Pancreas (tissue), 10 donors: ENCODE results near the gene TUBB6. TPM values are rescaled to one million over a fixed set of nuclear protein-coding genes. Genes with fewer than 3 reads are reported as not detected.

ENCODE experiments used
- ATAC-seq, 4 donors: fragments of 200-7000 bp; cut with Tn5 transposase; one replicate each; pipeline versions ENCODE4 v1.8.0 to v1.9.1; 2020; ENCODE audit warnings: mild to moderate bottlenecking in 4 of 4, moderate library complexity in 4 of 4
- DNase-seq, 6 donors: peaks; one replicate each; pipeline ENCODE4 v3.0.0-alpha.2; 2020
- FAIRE-seq: peaks from 2 replicates; lab custom pipeline; 2012; peaks lifted over from hg19 to GRCh38; lab: Jason Lieb, UNC
- H3K27ac ChIP-seq, 4 donors: fragments of 200-600 bp; sonication (generic); 1 replicate in 3 of 4; 2 replicates in 1 of 4; pipeline versions ENCODE4 v1.5.0 to v1.8.0; 2020
- H3K27me3 ChIP-seq, 4 donors: fragments of 200-600 bp; one replicate each; pipeline ENCODE4 v1.8.0; 2021
- H3K36me3 ChIP-seq, 3 donors: fragments of 200-600 bp; sonication (generic) in 1 of 3; one replicate each; pipeline versions ENCODE4 v1.5.0 to v1.8.0; 2020 to 2021
- H3K4me1 ChIP-seq, 3 donors: fragments of 200-600 bp; one replicate each; pipeline ENCODE4 v1.8.0; 2021
- H3K4me3 ChIP-seq, 4 donors: fragments of 200-600 bp; sonication (generic) in 2 of 4; one replicate each; pipeline versions ENCODE4 v1.5.0 to v1.8.0; 2020 to 2021
- H3K9me3 ChIP-seq, 4 donors: fragments of 200-600 bp; one replicate each; pipeline ENCODE4 v1.8.0; 2021
- CTCF ChIP-seq, 4 donors: fragments of 200-600 bp; sonication (generic) in 3 of 4; IDR thresholded peaks; one replicate each; pipeline versions ENCODE4 v1.5.0 to v1.8.0; 2021; ENCODE audit warnings: antibody characterized with exemption in 4 of 4
- WGBS, 2 donors: extraction: QIAGEN DNeasy Blood & Tissue Kit; methylation state at CpG; one replicate each; pipeline ENCODE4 v1.1.7; 2013; 5-methylcytosine and 5-hydroxymethylcytosine counted together
- intact Hi-C, 3 donors: fragments of 100-400 bp; cut with DNase I; formaldehyde crosslinking; loops; one replicate each; pipeline versions ENCODE4 v1.11.1 to v1.14.2; 2022
- polyA plus RNA-seq, 2 donors: library from polyadenylated mRNA; stranded (reverse); fragments of 200-250 nt; gene quantifications; one replicate each; pipeline ENCODE4 v1.2.3, GENCODE V29; 2013
- total RNA-seq, 6 donors: library from RNA; stranded (reverse); fragmentation: NEBNext Ultra II Directional in 4 of 6; extraction: Animal tissue kit (Norgen Biotek cat#: 25700) in 4 of 6; gene quantifications; one replicate each; pipeline versions ENCODE4 v1.2.1 to v1.2.4, GENCODE V29; 2021 to 2023
- donor health status: healthy with polysubstance abuse.
- donor health status: DM: no; HTN: no; CAD: no; lungs with moderate emphysema.
- donor health status: DM: no; HTN: no; CAD: no.
- donor health status: control.
- donor health status: control.
- donor health status: Bipolar disorder and iron deficiency.
- donor health status: DM: yes; HTN: yes; CAD: no.
- donor health status: DM: no; HTN: no; CAD: no.
- donor health status: DM: no; HTN: no; CAD: no.
- donor health status: DM: yes; HTN: yes; CAD: no.

Gene TUBB6
- total and polyA plus RNA-seq, 8 donors, result 18.0 to 35.0 (median 26.2) TPM

GRCh38 chr18:12347895-12348294 is 39.9 kb downstream of the TUBB6 start:
- 87 to 92% methylated on average over 4 of the region's 4 CpGs for WGBS, 2 donors
- H3K4me1 ChIP-seq, result no peaks in the 10 kb centered on the region
- intact Hi-C loops, result no loop called here
- H3K27ac ChIP-seq, result no peak overlapping the region
- ATAC-seq (no peak), FAIRE-seq (no peak), DNase-seq (peak in 1 of 6 donors; percentile 17)
- H3K9me3 ChIP-seq, result no peaks in the 10 kb centered on the region
- TF ChIP-seq CTCF (IDR thresholded peaks at IDR 0.05), result no peak
- H3K4me3 ChIP-seq, result no peak overlapping the region
- no peaks in the 10 kb centered on the region for H3K27me3 ChIP-seq
- H3K36me3 ChIP-seq, result peaks cover 0 to 89% (median 48%) of the 10 kb centered on the region in 3 donors

- Histone ChIP-seq H3K27me3 (no peaks in the 10 kb centered on the region), H3K9me3 (no peaks in the 10 kb centered on the region), H3K4me1 (no peaks in the 10 kb centered on the region), H3K36me3 (peaks cover 11 to 77% (median 42%) of the 10 kb centered on the region in 3 donors), H3K27ac (no peak overlapping the region), H3K4me3 (no peak overlapping the region)
- intact Hi-C loops, result no loop called here
- FAIRE-seq (no peak), ATAC-seq (no peak), DNase-seq (no peak)
- 95 to 99% methylated on average over 5 of the region's 5 CpGs for WGBS, 2 donors
- TF ChIP-seq CTCF (IDR thresholded peaks at IDR 0.05), result no peak
These were observed 44.1 kb downstream of the TUBB6 start for GRCh38 chr18:12352188-12352587.

- peaks cover 0 to 9% (median 0%) of the 10 kb centered on the region in 3 donors for H3K4me1 ChIP-seq
- FAIRE-seq (no peak), ATAC-seq (no peak), DNase-seq (peak in 1 of 6 donors; percentile 2)
- TF ChIP-seq CTCF (IDR thresholded peaks at IDR 0.05), result no peak
- no peaks in the 10 kb centered on the region for H3K27me3 ChIP-seq
- H3K9me3 ChIP-seq, result no peaks in the 10 kb centered on the region
- H3K36me3 ChIP-seq, result peaks cover 11 to 55% (median 16%) of the 10 kb centered on the region in 3 donors
- intact Hi-C loops, result no loop called here
- H3K4me3 ChIP-seq, result no peak overlapping the region
- H3K27ac ChIP-seq, result no peak overlapping the region
- 95 to 96% methylated on average over 5 of the region's 5 CpGs for WGBS, 2 donors
These were observed 51.5 kb downstream of the TUBB6 start for GRCh38 chr18:12359515-12359927.

GRCh38 chr18:12361770-12362378 is 53.8 kb downstream of the TUBB6 start:
- H3K9me3 ChIP-seq, result no peaks in the 10 kb centered on the region
- H3K4me3 ChIP-seq, result no peak overlapping the region
- H3K27ac ChIP-seq, result peak overlapping the region in 1 of 4 donors; percentile 9
- H3K4me1 ChIP-seq, result peaks cover 0 to 9% (median 0%) of the 10 kb centered on the region in 3 donors
- WGBS, 2 donors, result 53 to 54% methylated on average over 3 of the region's 3 CpGs
- DNase-seq (peak in 2 of 6 donors; percentile 27 to 45), ATAC-seq (peak in 1 of 4 donors; percentile 42), FAIRE-seq (no peak)
- TF ChIP-seq CTCF (IDR thresholded peaks at IDR 0.05), result no peak
- peaks cover 0 to 54% (median 10%) of the 10 kb centered on the region in 3 donors for H3K36me3 ChIP-seq
- intact Hi-C loops, result no loop called here
- H3K27me3 ChIP-seq, result no peaks in the 10 kb centered on the region
